LNCAP (cell line): ENCODE results near the gene DNAJB8.

Experiments used
- CTCF ChIP-seq: fragments of 450-650 bp; IDR thresholded peaks from 2 replicates; pipeline ENCODE4 v1.5.1; 2017; ENCODE audit warnings: mild to moderate bottlenecking

The DNAJB8 gene

GRCh38 chr3:128425142-128425845, 41.4 kb downstream of the DNAJB8 start:
- TF ChIP-seq CTCF, result no peak

GRCh38 chr3:128424508-128425069, 42.1 kb downstream of the DNAJB8 start:
- TF ChIP-seq CTCF, result no peak

- no peak for TF ChIP-seq CTCF
Measured at GRCh38 chr3:128423525-128424147, 43.1 kb downstream of the DNAJB8 start.

GRCh38 chr3:128422762-128423524, 43.7 kb downstream of the DNAJB8 start:
- TF ChIP-seq CTCF, result no peak

GRCh38 chr3:128421966-128422365, 44.7 kb downstream of the DNAJB8 start:
- TF ChIP-seq CTCF, result no peak

- TF ChIP-seq CTCF, result no peak
Measured at GRCh38 chr3:128421439-128421836, 45.3 kb downstream of the DNAJB8 start.

- TF ChIP-seq CTCF, result no peak
Measured at GRCh38 chr3:128420720-128421438, 45.8 kb downstream of the DNAJB8 start.
